GM18502 (cell line): Measurements from ENCODE around the gene SLCO1A2.
A peak's percentile ranks its signal among the peaks of the same experiment; 100 is the strongest.

Experiments used
- ATAC-seq: cut with Tn5 transposase; IDR thresholded peaks from one replicate; pipeline ENCODE4 v1.9.1; 2021; ENCODE audit warnings: mild to moderate bottlenecking; ENCODE audit not compliant: unreplicated experiment, poor library complexity

The SLCO1A2 gene

DNA sequence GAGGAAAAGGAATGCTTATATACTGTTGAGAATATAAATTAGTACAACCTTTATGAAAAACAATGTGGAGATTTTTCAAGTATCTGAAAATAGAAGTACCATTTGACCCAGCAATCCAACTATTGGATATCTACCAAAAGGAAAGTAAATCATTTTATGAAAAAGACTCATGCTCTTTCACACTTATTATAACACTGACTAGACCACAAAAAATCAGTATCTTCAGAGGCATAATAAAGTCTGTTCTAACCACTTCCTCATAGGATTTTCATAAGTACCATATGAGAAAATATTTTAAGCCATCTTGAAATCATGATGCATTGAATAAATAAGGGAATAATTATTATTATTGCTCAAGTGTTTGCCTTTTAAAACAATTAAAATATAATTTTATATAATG, 112.9 kb downstream of the SLCO1A2 start:
- ATAC-seq, result peak; percentile 66

DNA sequence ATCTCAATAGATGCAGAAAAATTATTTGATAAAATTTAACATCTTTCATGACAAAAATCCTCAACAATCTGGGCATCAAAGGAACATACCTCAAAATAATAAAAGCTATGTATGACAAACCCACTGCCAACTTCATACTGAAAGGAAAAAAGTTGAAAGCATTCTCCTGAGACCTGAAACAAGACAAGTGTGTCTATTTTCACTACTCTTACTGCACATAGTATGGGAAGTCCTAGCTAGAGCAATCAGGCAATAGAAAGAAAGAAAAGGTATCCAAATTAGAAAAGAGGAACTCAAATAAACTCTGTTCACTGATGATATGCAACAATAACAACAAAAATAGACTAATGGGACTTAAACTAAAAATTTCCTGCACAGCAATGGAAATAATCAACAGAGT, 113.6 kb downstream of the SLCO1A2 start:
- ATAC-seq, result no peak

DNA sequence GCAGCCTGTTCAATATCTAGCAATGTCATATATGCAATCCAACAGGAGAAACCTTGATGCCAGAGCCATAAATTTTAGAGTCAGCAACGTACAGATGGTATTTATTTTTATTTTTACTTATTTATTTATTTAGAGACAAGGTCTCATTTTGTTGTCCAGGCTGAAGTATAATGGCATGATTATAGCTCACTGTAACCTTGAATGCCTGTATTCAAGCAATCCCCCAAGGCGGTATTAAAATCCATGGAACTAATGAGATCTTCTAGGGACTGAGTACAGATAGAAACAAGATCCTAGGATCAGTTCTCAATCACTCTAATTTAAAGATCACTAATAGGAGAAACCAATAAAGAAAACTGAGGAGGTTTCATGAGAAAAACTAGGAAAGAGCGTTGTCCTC, 114.5 kb downstream of the SLCO1A2 start:
- ATAC-seq, result no peak

DNA sequence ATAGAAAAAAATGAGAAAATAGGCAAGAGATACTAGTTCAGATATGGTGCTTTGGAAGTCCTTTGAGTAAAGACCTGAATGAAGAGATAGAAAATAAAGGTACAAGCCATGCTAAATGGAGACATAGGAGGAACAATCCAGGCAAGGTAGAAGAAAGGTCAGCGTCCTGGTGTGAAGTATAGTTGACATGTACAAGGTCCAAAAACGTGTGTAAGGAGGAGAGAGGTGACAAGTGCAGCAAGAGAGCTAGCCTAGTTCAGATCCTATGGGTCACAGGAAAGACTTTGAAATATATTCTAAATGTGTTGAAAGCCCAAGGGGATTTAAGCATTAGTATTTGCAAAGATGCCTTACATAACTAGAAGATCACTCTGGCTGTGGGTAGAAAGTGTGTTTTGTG, 115.5 kb downstream of the SLCO1A2 start:
- no peak for ATAC-seq
